ENCODE measurements around the gene RFPL1. TPM values are rescaled to one million over a fixed set of nuclear protein-coding genes. Genes with fewer than 3 reads are reported as not detected.

Gene RFPL1
- total RNA-seq, 3 donors from 2014 or later = not detected

GRCh38 chr22:29459773-29460172, 21.4 kb downstream of the RFPL1 start:
- TF ChIP-seq POLR2A (IDR thresholded peaks at IDR 0.05) = no peak
- no peak for TF ChIP-seq POLR2AphosphoS5 (IDR thresholded peaks at IDR 0.05)
- no peak for TF ChIP-seq CTCF (IDR thresholded peaks at IDR 0.05)
- Histone ChIP-seq H3K4me3 (no peak overlapping the region), H3K27me3 (no peaks in the 10 kb centered on the region), H3K9me3 (no peaks in the 10 kb centered on the region), H3K36me3 (no peaks in the 10 kb centered on the region), H3K4me1 (no peaks in the 10 kb centered on the region), H3K27ac (no peak overlapping the region)
- intact Hi-C loops (cut with DNase I; ENCODE audit: low total_unique reads) = no loop called here
- DNase-seq (ENCODE audit: low spot score in 2 of 2) = no peak

- intact Hi-C loops (cut with DNase I; ENCODE audit: low total_unique reads) = no loop called here
- DNase-seq (ENCODE audit: low spot score in 2 of 2) = no peak
- Histone ChIP-seq H3K4me1 (no peaks in the 10 kb centered on the region), H3K27ac (no peak overlapping the region), H3K27me3 (no peaks in the 10 kb centered on the region), H3K4me3 (no peak overlapping the region), H3K36me3 (no peaks in the 10 kb centered on the region), H3K9me3 (no peaks in the 10 kb centered on the region)
- TF ChIP-seq POLR2A (IDR thresholded peaks at IDR 0.05) = no peak
Measured at GRCh38 chr22:29461263-29461662, 22.9 kb downstream of the RFPL1 start.

GRCh38 chr22:29463629-29464028, 25.2 kb downstream of the RFPL1 start:
- H3K36me3 ChIP-seq = no peaks in the 10 kb centered on the region
- TF ChIP-seq POLR2AphosphoS5 (IDR thresholded peaks at IDR 0.05) (no peak), POLR2A (IDR thresholded peaks at IDR 0.05) (no peak), CTCF (IDR thresholded peaks at IDR 0.05) (no peak)
- H3K27ac ChIP-seq = no peak overlapping the region
- intact Hi-C loops (cut with DNase I; ENCODE audit: low total_unique reads) = no loop called here
- no peak overlapping the region for H3K4me3 ChIP-seq
- H3K4me1 ChIP-seq = no peaks in the 10 kb centered on the region
- no peaks in the 10 kb centered on the region for H3K27me3 ChIP-seq
- H3K9me3 ChIP-seq = no peaks in the 10 kb centered on the region
- no peak for DNase-seq (ENCODE audit: low spot score in 2 of 2)

GRCh38 chr22:29464581-29464980, 26.2 kb downstream of the RFPL1 start:
- Histone ChIP-seq H3K27ac (no peak overlapping the region), H3K4me3 (no peak overlapping the region), H3K27me3 (no peaks in the 10 kb centered on the region), H3K36me3 (no peaks in the 10 kb centered on the region), H3K9me3 (no peaks in the 10 kb centered on the region), H3K4me1 (no peaks in the 10 kb centered on the region)
- intact Hi-C loops (cut with DNase I; ENCODE audit: low total_unique reads) = no loop called here
- TF ChIP-seq POLR2AphosphoS5 (IDR thresholded peaks at IDR 0.05) = no peak
- TF ChIP-seq POLR2A (IDR thresholded peaks at IDR 0.05) = no peak
- TF ChIP-seq CTCF (IDR thresholded peaks at IDR 0.05) = no peak
- DNase-seq (ENCODE audit: low spot score in 2 of 2) = no peak

- no peaks in the 10 kb centered on the region for H3K27me3 ChIP-seq
- TF ChIP-seq POLR2A (IDR thresholded peaks at IDR 0.05) = no peak
- TF ChIP-seq CTCF (IDR thresholded peaks at IDR 0.05) = no peak
- no peak for TF ChIP-seq POLR2AphosphoS5 (IDR thresholded peaks at IDR 0.05)
- H3K27ac ChIP-seq = no peak overlapping the region
- H3K36me3 ChIP-seq = no peaks in the 10 kb centered on the region
- no peaks in the 10 kb centered on the region for H3K9me3 ChIP-seq
- H3K4me1 ChIP-seq = no peaks in the 10 kb centered on the region
- no peak for DNase-seq (ENCODE audit: low spot score in 2 of 2)
- peak overlapping the region in 2 of 3 donors; percentile 47 to 67 for H3K4me3 ChIP-seq
- intact Hi-C loops (cut with DNase I; ENCODE audit: low total_unique reads) = no loop called here
Measured at GRCh38 chr22:29469755-29470154, 31.4 kb downstream of the RFPL1 start.
